GM12878 (cell line): ENCODE measurements around the gene NCDN. TPM values are rescaled to one million over a fixed set of nuclear protein-coding genes. Genes with fewer than 3 reads are reported as not detected.

Source experiments
- ATAC-seq: fragments of 200-7000 bp; cut with Tn5 transposase; 3 replicates; pipeline ENCODE4 v1.9.1; 2020; ENCODE audit warnings: mild to moderate bottlenecking, moderate library complexity
- BruUV-seq: library from RNA; stranded (reverse); fragments of 400-500 nt; replicated peaks from 2 replicates; lab custom pipeline; 2021; lab: Mats Ljungman, UMichigan
- CTCF ChIA-PET: fragments of 300-600 bp; sonication (Branson Sonifier 250); formaldehyde crosslinking; extraction: SDS; loops from one replicate; lab custom pipeline; 2021; ENCODE audit warnings: inconsistent platforms; lab: Yijun Ruan, JAX
- POLR2A ChIA-PET: fragments of 350-600 bp; formaldehyde crosslinking; extraction: SDS; loops from one replicate; lab custom pipeline; 2021; ENCODE audit warnings: inconsistent platforms; lab: Charles Lee
- RAD21 ChIA-PET: fragments of 300-600 bp; sonication (Branson Sonifier 250); formaldehyde crosslinking; loops from one replicate; lab custom pipeline; 2023; ENCODE audit warnings: antibody characterized with exemption; ENCODE audit not compliant: unreplicated experiment; lab: Charles Lee
- SMC1A ChIA-PET: fragments of 300-600 bp; sonication (Branson Sonifier 250); formaldehyde crosslinking; loops from one replicate; lab custom pipeline; 2023; ENCODE audit not compliant: unreplicated experiment, uncharacterized antibody; lab: Charles Lee
- DNase-seq: peaks from one replicate; pipeline ENCODE4 v3.0.0-alpha.2; 2011; ENCODE audit warnings: low read depth, low spot score
- FAIRE-seq: peaks from 3 replicates; lab custom pipeline; 2011; peaks lifted over from hg19 to GRCh38; lab: Jason Lieb, UNC
- H2AFZ ChIP-seq: 2 replicates; pipeline ENCODE4 v1.6.0; 2011; ENCODE audit warnings: low read depth, low read length, control low read depth; ENCODE audit not compliant: control insufficient read depth
- H3K27ac ChIP-seq: 2 replicates; pipeline ENCODE4 v1.5.1; 2011; ENCODE audit warnings: control low read depth; ENCODE audit not compliant: control insufficient read depth, insufficient read depth
- H3K27me3 ChIP-seq, 2 experiments: replicated peaks in 1 of 2; 2 replicates each; pipeline versions ENCODE4 v1.6.0 to v1.6.1; 2011; ENCODE audit warnings: low read length in 1 of 2; ENCODE audit not compliant: control insufficient read depth in 2 of 2, insufficient read depth in 2 of 2
- H3K36me3 ChIP-seq, 2 experiments: 2 replicates each; pipeline ENCODE4 v1.5.1; 2011; ENCODE audit warnings: low read length in 1 of 2; ENCODE audit not compliant: control insufficient read depth in 2 of 2, insufficient read depth in 2 of 2
- H3K4me1 ChIP-seq: 2 replicates; pipeline ENCODE4 v1.6.1; 2011; ENCODE audit warnings: mild to moderate bottlenecking, low read length, moderate library complexity, mixed read lengths; ENCODE audit not compliant: control insufficient read depth, insufficient read depth
- H3K4me2 ChIP-seq: 2 replicates; pipeline ENCODE4 v1.6.0; 2011; ENCODE audit warnings: control low read depth; ENCODE audit not compliant: control insufficient read depth, insufficient read depth
- H3K4me3 ChIP-seq: fragments of 200-600 bp; sonication (generic); 2 replicates; pipeline ENCODE4 v1.5.1; 2016
- H3K79me2 ChIP-seq: 2 replicates; pipeline ENCODE4 v1.6.0; 2011; ENCODE audit warnings: low read length; ENCODE audit not compliant: control insufficient read depth, insufficient read depth
- H3K9ac ChIP-seq: 2 replicates; pipeline ENCODE4 v1.8.0; 2011; ENCODE audit warnings: low read length, control low read depth, mixed read lengths; ENCODE audit not compliant: control insufficient read depth, insufficient read depth
- H3K9me3 ChIP-seq: replicated peaks from 3 replicates; pipeline ENCODE4 v1.5.1; 2011; ENCODE audit warnings: mild to moderate bottlenecking, low read length; ENCODE audit not compliant: control insufficient read depth, insufficient read depth
- H4K20me1 ChIP-seq: 2 replicates; pipeline ENCODE4 v1.6.0; 2011; ENCODE audit not compliant: control insufficient read depth, insufficient read depth
- CBX3 ChIP-seq: fragments of 200-600 bp; sonication (generic); IDR thresholded peaks from 2 replicates; pipeline ENCODE4 v1.6.1; 2016; ENCODE audit warnings: low read depth, borderline replicate concordance
- WGBS: methylation state at CpG from one replicate; pipeline ENCODE4 v1.1.6; 2016; ENCODE audit warnings: low lambda C conversion rate; ENCODE audit not compliant: insufficient replicate concordance, insufficient coverage; ENCODE audit errors: missing lambda C conversion rate; 5-methylcytosine and 5-hydroxymethylcytosine counted together
- in situ Hi-C: fragments of 300-500 bp; cut with MboI; formaldehyde crosslinking; loops from 9 replicates; pipeline ENCODE4 v1.14.3; 2018; ENCODE audit warnings: mixed read lengths
- intact Hi-C: fragments of 100-400 bp; cut with micrococcal nuclease; formaldehyde crosslinking; loops from one replicate; pipeline ENCODE4 v1.14.2; 2022; ENCODE audit not compliant: unreplicated experiment
- polyA plus RNA-seq, 11 experiments: library from polyadenylated mRNA; depleted of rRNA in 4 of 11; unstranded in 6 of 11; stranded (reverse) in 5 of 11; fragments of >200 nt; fragmentation: Nextera tagmentation in 4 of 11; fragmentation: Illumina TruSeq in 1 of 11; extraction: Ambion mirVana in 4 of 11; extraction: Trizol in 1 of 11; gene quantifications; 1 replicate in 1 of 11; 2 replicates in 10 of 11; pipeline versions ENCODE4 v1.2.1 to v1.2.3, GENCODE V29; 2011 to 2016; ENCODE audit warnings: inconsistent platforms in 2 of 11, missing spikeins in 2 of 11, low read depth in 1 of 11
- total RNA-seq, 4 experiments: library from RNA; depleted of rRNA in 3 of 4; stranded (reverse); fragments of >200 nt in 3 of 4; fragmentation: Illumina TruSeq in 1 of 4; extraction: Trizol in 1 of 4; gene quantifications; 2 replicates each; pipeline versions ENCODE4 v1.2.1 to v1.2.3, GENCODE V29; 2013 to 2021
- TF ChIP-seq, protein P1 (sequence below): IDR thresholded peaks from 2 replicates; pipeline ENCODE4 v1.6.1; 2011; ENCODE audit warnings: borderline replicate concordance, low read depth, mild to moderate bottlenecking, moderate library complexity, low read length; ENCODE audit not compliant: insufficient read depth, poor library complexity, severe bottlenecking

The NCDN gene
- total and polyA plus RNA-seq, 10 of the 15 experiments (the other 5 are each of a cell fraction or from before 2014, with no cell fraction given): 1.8 to 25.5 (median 10.9) TPM

DNA sequence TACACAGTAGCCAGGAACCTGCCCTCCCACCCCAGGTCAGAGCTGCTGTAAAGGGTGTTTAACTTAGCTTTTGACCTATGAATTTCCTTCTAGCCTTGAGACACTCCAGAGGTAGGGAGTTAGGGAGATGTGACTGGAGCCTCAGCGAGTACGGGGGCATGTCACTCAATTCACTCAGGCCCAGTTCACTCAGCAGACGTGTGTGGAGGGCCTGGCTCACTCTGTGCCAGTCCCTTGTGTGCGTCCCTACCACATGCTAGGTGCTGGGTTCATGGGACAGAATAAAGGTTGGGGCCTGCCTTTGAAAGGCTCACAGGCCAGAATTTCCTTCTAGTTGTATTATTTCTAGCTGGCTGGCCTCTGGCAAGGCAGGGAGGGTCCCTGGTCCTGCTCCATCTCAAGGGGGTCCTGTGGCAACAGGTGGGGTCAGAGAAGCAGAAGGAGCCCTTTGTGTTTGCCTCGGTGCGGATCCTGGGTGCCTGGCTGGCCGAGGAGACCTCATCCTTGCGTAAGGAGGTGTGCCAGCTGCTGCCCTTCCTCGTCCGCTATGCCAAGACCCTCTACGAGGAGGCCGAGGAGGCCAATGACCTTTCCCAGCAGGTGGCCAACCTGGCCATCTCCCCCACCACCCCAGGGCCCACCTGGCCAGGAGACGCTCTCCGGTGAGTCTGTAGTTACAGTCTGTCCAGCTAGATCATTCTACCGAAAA lies 4.5 kb downstream of the NCDN start:
- BruUV-seq: no TSS peak
- in situ Hi-C loops: loop anchor here (5.0 kb wide), 1 partner anchor 110 kb away; no protein-coding TSS in a partner anchor
- CTCF ChIA-PET: interaction anchor here (1.0 to 4.9 kb wide), 5 partner anchors 19 to 154 kb away, joined by 3 to 69 read pairs (median 4); no protein-coding TSS in a partner anchor
- Histone ChIP-seq H3K79me2 (peaks cover 14% of the 10 kb centered on the region), H3K4me1 (no peaks in the 10 kb centered on the region; the same call in 1 of the 2 replicates), H2AFZ (no peak overlapping the region), H3K9ac (no peak overlapping the region), H3K4me3 (no peak overlapping the region), H3K27ac (no peak overlapping the region), H3K9me3 (no peaks in the 10 kb centered on the region), H3K36me3 (peaks cover 0 to 12% of the 10 kb centered on the region in 2 experiments; a peak in 2 of 4 replicates)
- no peak for DNase-seq
- ATAC-seq: no peak
- 85% methylated on average over 15 of the region's 15 CpGs for WGBS
- SMC1A ChIA-PET: interaction anchor here (1.2 to 3.2 kb wide), 3 partner anchors 25 to 111 kb away, joined by 6 to 25 read pairs (median 11); no protein-coding TSS in a partner anchor
- no peak for TF ChIP-seq CBX3
- TF ChIP-seq, protein P1, sequence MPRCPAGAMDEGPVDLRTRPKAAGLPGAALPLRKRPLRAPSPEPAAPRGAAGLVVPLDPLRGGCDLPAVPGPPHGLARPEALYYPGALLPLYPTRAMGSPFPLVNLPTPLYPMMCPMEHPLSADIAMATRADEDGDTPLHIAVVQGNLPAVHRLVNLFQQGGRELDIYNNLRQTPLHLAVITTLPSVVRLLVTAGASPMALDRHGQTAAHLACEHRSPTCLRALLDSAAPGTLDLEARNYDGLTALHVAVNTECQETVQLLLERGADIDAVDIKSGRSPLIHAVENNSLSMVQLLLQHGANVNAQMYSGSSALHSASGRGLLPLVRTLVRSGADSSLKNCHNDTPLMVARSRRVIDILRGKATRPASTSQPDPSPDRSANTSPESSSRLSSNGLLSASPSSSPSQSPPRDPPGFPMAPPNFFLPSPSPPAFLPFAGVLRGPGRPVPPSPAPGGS: peak; percentile 59
- TF ChIP-seq, all 136 proteins: peak for 1
- POLR2A ChIA-PET: interaction anchor here (0.5 to 1.5 kb wide), 2 partner anchors 26 to 111 kb away, joined by 3 to 5 read pairs; no protein-coding TSS in a partner anchor
- no peaks in the 10 kb centered on the region for H4K20me1 ChIP-seq
- H3K4me2 ChIP-seq: no peak overlapping the region
- RAD21 ChIA-PET: interaction anchor here (0.6 to 4.9 kb wide), 3 partner anchors 22 to 110 kb away, joined by 3 to 46 read pairs (median 5); no protein-coding TSS in a partner anchor
- FAIRE-seq: no peak
- intact Hi-C loops: no loop called here
- no peaks in the 10 kb centered on the region for H3K27me3 ChIP-seq
